Measurements from ENCODE around the gene FIZ1. TPM values are rescaled to one million over a fixed set of nuclear protein-coding genes. Genes with fewer than 3 reads are reported as not detected.

FIZ1 gene
- polyA plus RNA-seq, 1 donor from 2014 or later: 7.4 TPM

- H3K36me3 ChIP-seq (ENCODE audit: insufficient read depth, low read length): no peaks in the 10 kb centered on the region
- no peak overlapping the region for H3K27ac ChIP-seq (ENCODE audit: low read length)
- no peaks in the 10 kb centered on the region for H3F3A ChIP-seq (ENCODE audit: insufficient read depth, low read length, poor library complexity, severe bottlenecking)
- H4K20me1 ChIP-seq (ENCODE audit: insufficient read depth): no peaks in the 10 kb centered on the region
- peaks cover 8% of the 10 kb centered on the region for H3K79me2 ChIP-seq (replicated peaks; ENCODE audit: insufficient read depth, low read length)
- no peak overlapping the region for H3K4me3 ChIP-seq (ENCODE audit: low read length)
- H2AFZ ChIP-seq (ENCODE audit: low read depth, low read length): no peak overlapping the region
- H3K4me2 ChIP-seq (ENCODE audit: low read length): no peak overlapping the region
- H3K9me3 ChIP-seq (ENCODE audit: low read length): no peaks in the 10 kb centered on the region
- no peak overlapping the region for H3K9ac ChIP-seq (ENCODE audit: low read length)
- no peaks in the 10 kb centered on the region for H3K27me3 ChIP-seq (ENCODE audit: insufficient read depth, low read depth, low read length)
- H3K9me2 ChIP-seq (ENCODE audit: insufficient read depth, low read length): no peaks in the 10 kb centered on the region
- TF ChIP-seq EZH2 (IDR thresholded peaks at IDR 0.05; ENCODE audit: borderline replicate concordance, insufficient read depth, low read length, poor library complexity, severe bottlenecking): no peak
- TF ChIP-seq CTCF (IDR thresholded peaks at IDR 0.05; ENCODE audit: poor library complexity, severe bottlenecking): no peak
- no peak for TF ChIP-seq POLR2AphosphoS5 (IDR thresholded peaks at IDR 0.05)
- no peak for TF ChIP-seq MXI1 (conservative IDR thresholded peaks at IDR 0.05; ENCODE audit: poor library complexity, severe bottlenecking)
- TF ChIP-seq TAF1 (IDR thresholded peaks at IDR 0.05; ENCODE audit: low read depth): no peak
These were observed 23.8 kb upstream of the FIZ1 start for GRCh38 chr19:55623130-55623529.

GRCh38 chr19:55622242-55622969, 23.1 kb upstream of the FIZ1 start:
- no peak overlapping the region for H3K27ac ChIP-seq (ENCODE audit: low read length)
- no peak overlapping the region for H3K4me2 ChIP-seq (ENCODE audit: low read length)
- TF ChIP-seq CTCF (IDR thresholded peaks at IDR 0.05; ENCODE audit: poor library complexity, severe bottlenecking): no peak
- TF ChIP-seq EZH2 (IDR thresholded peaks at IDR 0.05; ENCODE audit: borderline replicate concordance, insufficient read depth, low read length, poor library complexity, severe bottlenecking): no peak
- TF ChIP-seq REST (IDR thresholded peaks at IDR 0.05; ENCODE audit: borderline replicate concordance): no peak
- TF ChIP-seq POLR2AphosphoS5 (IDR thresholded peaks at IDR 0.05): no peak
- no peak for TF ChIP-seq SMC3 (conservative IDR thresholded peaks at IDR 0.05; ENCODE audit: poor library complexity)
- TF ChIP-seq MXI1 (conservative IDR thresholded peaks at IDR 0.05; ENCODE audit: poor library complexity, severe bottlenecking): no peak
- H2AFZ ChIP-seq (ENCODE audit: low read depth, low read length): no peak overlapping the region
- H3K79me2 ChIP-seq (replicated peaks; ENCODE audit: insufficient read depth, low read length): peaks cover 8% of the 10 kb centered on the region
- H3K4me3 ChIP-seq (ENCODE audit: low read length): no peak overlapping the region
- no peaks in the 10 kb centered on the region for H4K20me1 ChIP-seq (ENCODE audit: insufficient read depth)
- no peaks in the 10 kb centered on the region for H3K27me3 ChIP-seq (ENCODE audit: insufficient read depth, low read depth, low read length)
- H3F3A ChIP-seq (ENCODE audit: insufficient read depth, low read length, poor library complexity, severe bottlenecking): no peaks in the 10 kb centered on the region
- no peaks in the 10 kb centered on the region for H3K9me3 ChIP-seq (ENCODE audit: low read length)
- no peaks in the 10 kb centered on the region for H3K9me2 ChIP-seq (ENCODE audit: insufficient read depth, low read length)
- no peaks in the 10 kb centered on the region for H3K36me3 ChIP-seq (ENCODE audit: insufficient read depth, low read length)
- H3K9ac ChIP-seq (ENCODE audit: low read length): no peak overlapping the region
